Left forelimb (tissue), 1 donor: ENCODE measurements around the gene HCST.
"Not testable (repeated sequence)": the region's sequence is repeated elsewhere in the genome, so short reads cannot be mapped to it uniquely, and the experiment has no call there.

Experiments used
- DNase-seq: peaks from one replicate; pipeline ENCODE4 v3.0.0-alpha.2; 2018; ENCODE audit warnings: low spot score

HCST gene

GRCh38 chr19:35904311-35905068 is 2.2 kb downstream of the HCST start:
- no peak for DNase-seq

- no peak for DNase-seq
Measured at GRCh38 chr19:35905178-35905727, 2.9 kb downstream of the HCST start.

GRCh38 chr19:35907377-35907745 is 5.0 kb downstream of the HCST start:
- DNase-seq, result no peak

GRCh38 chr19:35908010-35908441 is 5.7 kb downstream of the HCST start, which contains the start of gene TYROBP:
TYROBP (minus strand) TSS chr19:35908295; CDS start chr19:35908228, 67 bp downstream.
- no peak for DNase-seq

- DNase-seq, result no peak
Measured at GRCh38 chr19:35908973-35909683, 6.8 kb downstream of the HCST start.

GRCh38 chr19:35909684-35910035 is 7.3 kb downstream of the HCST start:
- no peak for DNase-seq

GRCh38 chr19:35910355-35910754 is 8.0 kb downstream of the HCST start:
- DNase-seq, result not testable (repeated sequence)

- no peak for DNase-seq
Measured at GRCh38 chr19:35911173-35911572, 8.8 kb downstream of the HCST start.

- DNase-seq, result no peak
Measured at GRCh38 chr19:35911790-35912189, 9.5 kb downstream of the HCST start.

- DNase-seq, result no peak
Measured at GRCh38 chr19:35913589-35913988, 11.3 kb downstream of the HCST start.

- no peak for DNase-seq
Measured at GRCh38 chr19:35915443-35915842, 13.1 kb downstream of the HCST start.

GRCh38 chr19:35919306-35919705 is 17.0 kb downstream of the HCST start:
- no peak for DNase-seq

- no peak for DNase-seq
Measured at GRCh38 chr19:35921012-35921411, 18.7 kb downstream of the HCST start.

- DNase-seq, result no peak
Measured at GRCh38 chr19:35925501-35925900, 23.2 kb downstream of the HCST start.

- DNase-seq, result no peak
Measured at GRCh38 chr19:35928507-35928906, 26.2 kb downstream of the HCST start.

- DNase-seq, result no peak
Measured at GRCh38 chr19:35929876-35930275, 27.5 kb downstream of the HCST start.

GRCh38 chr19:35931161-35931873 is 29.0 kb downstream of the HCST start:
- DNase-seq, result peak; percentile 100

- DNase-seq, result no peak
Measured at GRCh38 chr19:35931874-35932202, 29.5 kb downstream of the HCST start.

GRCh38 chr19:35932291-35932936 is 30.1 kb downstream of the HCST start:
- DNase-seq, result no peak

GRCh38 chr19:35935911-35936737 is 33.8 kb downstream of the HCST start, which contains the start of gene LRFN3:
LRFN3 (plus strand) TSS chr19:35936374; CDS start chr19:35939426, 3,052 bp downstream.
- DNase-seq, result peak; percentile 80

GRCh38 chr19:35936738-35937268 is 34.5 kb downstream of the HCST start:
- DNase-seq, result no peak
